Measurements from ENCODE around the gene GAMT. TPM values are rescaled to one million over a fixed set of nuclear protein-coding genes. Genes with fewer than 3 reads are reported as not detected.

GAMT gene
- total and polyA plus RNA-seq, 2 donors (not counting 3 experiments of a cell fraction or from before 2014, with no cell fraction given) = 22.1 to 36.9 TPM

GRCh38 chr19:1373534-1374249 is 27.6 kb downstream of the GAMT start:
- FAIRE-seq = no peak
- Histone ChIP-seq H3K9me1 (replicated peaks; ENCODE audit: control insufficient read depth, extremely low read depth, insufficient read depth, low read length) (no peaks in the 10 kb centered on the region), H3K79me2 (ENCODE audit: control insufficient read depth, insufficient read depth, low read length) (no peaks in the 10 kb centered on the region), H3K36me3 (ENCODE audit: control insufficient read depth in 2 of 2, extremely low read depth in 1 of 2, insufficient read depth in 2 of 2, low read length in 2 of 2) (peaks cover 4 to 43% of the 10 kb centered on the region in 2 experiments), H2AFZ (ENCODE audit: low read depth, low read length) (no peak overlapping the region), H3K9me3 (replicated peaks; ENCODE audit: control insufficient read depth, insufficient read depth, low read length) (no peaks in the 10 kb centered on the region), H4K20me1 (replicated peaks; ENCODE audit: control insufficient read depth, extremely low read depth, insufficient read depth, low read length) (no peaks in the 10 kb centered on the region), H3K27me3 (ENCODE audit: control insufficient read depth in 2 of 2, insufficient read depth in 2 of 2, low read length in 2 of 2) (no peaks in the 10 kb centered on the region), H3K4me2 (ENCODE audit: insufficient read depth, low read length) (no peak overlapping the region), H3K4me1 (ENCODE audit: control insufficient read depth, extremely low read depth, insufficient read depth, low read length) (no peaks in the 10 kb centered on the region), H3K9ac (replicated peaks; ENCODE audit: extremely low read depth, insufficient read depth, low read length) (no peak overlapping the region), H3K27ac (ENCODE audit: insufficient read depth, low read depth, low read length) (no peak overlapping the region), H3K4me3 (replicated peaks in 1 of 3; ENCODE audit: insufficient read depth in 1 of 3, low read depth in 1 of 3, low read length in 3 of 3) (no peak overlapping the region)
- ChIA-PET POLR2A (no interaction called here), CTCF (interaction anchor here (1.6 to 5.0 kb wide), 4 partner anchors 10 to 129 kb away, joined by 5 to 31 read pairs (median 13); no protein-coding TSS in a partner anchor)
- DNase-seq (ENCODE audit: low read depth, low spot score) = no peak
- intact Hi-C loops (cut with micrococcal nuclease) = no loop called here
- dilution Hi-C loops (cut with MboI; ENCODE audit: extremely low pct_ligation_motif_present, low sequenced_read_pairs) = no loop called here
- no TSS peak for BruUV-seq (replicated peaks)
- TF ChIP-seq MYC (IDR thresholded peaks at IDR 0.05; ENCODE audit: low read depth, low read length) (no peak), POLR2AphosphoS5 (IDR thresholded peaks at IDR 0.05; ENCODE audit: insufficient read depth, low read depth, low read length) (no peak), FOS (IDR thresholded peaks at IDR 0.05; ENCODE audit: borderline replicate concordance, insufficient read depth, low read length) (no peak), POLR2A (IDR thresholded peaks at IDR 0.05; ENCODE audit: low read depth, low read length) (no peak), GATA2 (IDR thresholded peaks at IDR 0.05; ENCODE audit: insufficient read depth, insufficient read length, low read depth, low read length) (no peak), JUN (IDR thresholded peaks at IDR 0.05; ENCODE audit: borderline replicate concordance, insufficient read depth, insufficient read length, low read depth) (no peak), EZH2 (IDR thresholded peaks at IDR 0.05; ENCODE audit: borderline replicate concordance, low read depth, low read length, severe bottlenecking) (no peak)
- TF ChIP-seq, protein P1, sequence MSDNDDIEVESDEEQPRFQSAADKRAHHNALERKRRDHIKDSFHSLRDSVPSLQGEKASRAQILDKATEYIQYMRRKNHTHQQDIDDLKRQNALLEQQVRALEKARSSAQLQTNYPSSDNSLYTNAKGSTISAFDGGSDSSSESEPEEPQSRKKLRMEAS (IDR thresholded peaks at IDR 0.05; ENCODE audit: insufficient read depth, insufficient read length) = no peak
- TF ChIP-seq, protein P2, sequence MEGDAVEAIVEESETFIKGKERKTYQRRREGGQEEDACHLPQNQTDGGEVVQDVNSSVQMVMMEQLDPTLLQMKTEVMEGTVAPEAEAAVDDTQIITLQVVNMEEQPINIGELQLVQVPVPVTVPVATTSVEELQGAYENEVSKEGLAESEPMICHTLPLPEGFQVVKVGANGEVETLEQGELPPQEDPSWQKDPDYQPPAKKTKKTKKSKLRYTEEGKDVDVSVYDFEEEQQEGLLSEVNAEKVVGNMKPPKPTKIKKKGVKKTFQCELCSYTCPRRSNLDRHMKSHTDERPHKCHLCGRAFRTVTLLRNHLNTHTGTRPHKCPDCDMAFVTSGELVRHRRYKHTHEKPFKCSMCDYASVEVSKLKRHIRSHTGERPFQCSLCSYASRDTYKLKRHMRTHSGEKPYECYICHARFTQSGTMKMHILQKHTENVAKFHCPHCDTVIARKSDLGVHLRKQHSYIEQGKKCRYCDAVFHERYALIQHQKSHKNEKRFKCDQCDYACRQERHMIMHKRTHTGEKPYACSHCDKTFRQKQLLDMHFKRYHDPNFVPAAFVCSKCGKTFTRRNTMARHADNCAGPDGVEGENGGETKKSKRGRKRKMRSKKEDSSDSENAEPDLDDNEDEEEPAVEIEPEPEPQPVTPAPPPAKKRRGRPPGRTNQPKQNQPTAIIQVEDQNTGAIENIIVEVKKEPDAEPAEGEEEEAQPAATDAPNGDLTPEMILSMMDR (IDR thresholded peaks at IDR 0.05; ENCODE audit: extremely low read depth in 1 of 2, insufficient read depth in 1 of 2, low read depth in 1 of 2, low read length in 2 of 2) = no peak
